ENCODE data around the gene LGSN.
"Not testable (repeated sequence)": the region's sequence is repeated elsewhere in the genome, so short reads cannot be mapped to it uniquely, and the experiment has no call there.

The LGSN gene

GRCh38 chr6:63236398-63236817 lies 83.4 kb downstream of the LGSN start:
- no peak for DNase-seq (ENCODE audit: low read depth)

GRCh38 chr6:63230511-63230910 lies 89.3 kb downstream of the LGSN start:
- not testable (repeated sequence) for DNase-seq (ENCODE audit: low read depth)

- DNase-seq (ENCODE audit: low read depth), result not testable (repeated sequence)
These were observed 89.8 kb downstream of the LGSN start for GRCh38 chr6:63230027-63230426.

- DNase-seq (ENCODE audit: low read depth), result not testable (repeated sequence)
These were observed 91.6 kb downstream of the LGSN start for GRCh38 chr6:63227928-63228894.

- not testable (repeated sequence) for DNase-seq (ENCODE audit: low read depth)
These were observed 93.8 kb downstream of the LGSN start for GRCh38 chr6:63225987-63226386.
